Neural crest cell (in vitro differentiated cells): Measurements from ENCODE around the gene RNF212. TPM values are rescaled to one million over a fixed set of nuclear protein-coding genes. Genes with fewer than 3 reads are reported as not detected.

ENCODE experiments used
- DNase-seq: peaks from one replicate; pipeline ENCODE4 v3.0.0; 2021; ENCODE audit warnings: low read depth, mixed read lengths, low spot score
- H3K27ac Mint-ChIP-seq: one replicate; pipeline ENCODE4 v1.8.0; 2021; ENCODE audit warnings: mild to moderate bottlenecking, mixed read lengths; ENCODE audit not compliant: unreplicated experiment
- H3K27me3 Mint-ChIP-seq: 2 replicates; pipeline ENCODE4 v1.8.0; 2021; ENCODE audit warnings: low read depth, mild to moderate bottlenecking, mixed read lengths
- H3K36me3 Mint-ChIP-seq: 2 replicates; pipeline ENCODE4 v1.8.0; 2021; ENCODE audit warnings: low read depth, mild to moderate bottlenecking, mixed read lengths
- H3K4me1 Mint-ChIP-seq: 2 replicates; pipeline ENCODE4 v1.8.0; 2021; ENCODE audit warnings: mixed read lengths
- H3K4me3 Mint-ChIP-seq: one replicate; pipeline ENCODE4 v1.8.0; 2021; ENCODE audit warnings: mild to moderate bottlenecking, mixed read lengths
- H3K9me3 Mint-ChIP-seq: 2 replicates; pipeline ENCODE4 v1.8.0; 2021; ENCODE audit warnings: mixed read lengths
- total RNA-seq: library from RNA; stranded (reverse); gene quantifications from 2 replicates; pipeline ENCODE4 v1.2.1, GENCODE V29; 2021
- TF ChIP-seq, protein P1 (sequence below): fragments of 200-600 bp; sonication (generic); conservative IDR thresholded peaks from 2 replicates; pipeline ENCODE4 v1.5.0; 2021; ENCODE audit warnings: antibody characterized with exemption, mild to moderate bottlenecking

Gene RNF212
- total RNA-seq, 1 donor from 2014 or later, result 2.7 TPM

DNA sequence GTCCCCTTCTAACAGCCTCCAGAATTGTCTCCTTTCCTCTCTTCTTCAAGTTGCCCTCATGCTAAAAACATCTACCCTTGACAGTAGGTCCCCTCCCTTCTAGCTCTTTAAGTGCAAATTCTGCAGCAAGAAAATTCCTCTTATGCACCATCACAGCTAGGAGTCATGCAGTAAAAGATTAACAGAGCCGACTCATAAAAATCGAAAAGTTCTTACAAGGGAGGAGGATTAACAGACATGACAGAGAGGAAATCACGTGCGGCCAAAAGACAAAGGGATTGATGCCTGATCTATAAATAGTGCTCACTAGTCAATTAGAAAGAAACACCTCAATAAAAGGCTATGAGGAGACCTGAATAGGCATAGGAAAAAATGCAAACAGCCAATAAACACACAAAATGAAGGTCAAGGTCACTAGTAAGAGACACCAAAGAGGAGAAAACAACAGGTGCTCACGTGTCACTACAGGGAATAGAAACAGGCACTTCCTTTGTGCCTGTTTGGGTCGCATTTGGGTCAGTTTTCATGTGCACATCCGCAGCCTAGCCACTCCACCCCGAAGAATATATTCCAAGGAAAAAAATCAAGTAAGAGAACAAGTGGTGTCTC, 3.4 kb downstream of the RNF212 start:
- TF ChIP-seq, protein P1, sequence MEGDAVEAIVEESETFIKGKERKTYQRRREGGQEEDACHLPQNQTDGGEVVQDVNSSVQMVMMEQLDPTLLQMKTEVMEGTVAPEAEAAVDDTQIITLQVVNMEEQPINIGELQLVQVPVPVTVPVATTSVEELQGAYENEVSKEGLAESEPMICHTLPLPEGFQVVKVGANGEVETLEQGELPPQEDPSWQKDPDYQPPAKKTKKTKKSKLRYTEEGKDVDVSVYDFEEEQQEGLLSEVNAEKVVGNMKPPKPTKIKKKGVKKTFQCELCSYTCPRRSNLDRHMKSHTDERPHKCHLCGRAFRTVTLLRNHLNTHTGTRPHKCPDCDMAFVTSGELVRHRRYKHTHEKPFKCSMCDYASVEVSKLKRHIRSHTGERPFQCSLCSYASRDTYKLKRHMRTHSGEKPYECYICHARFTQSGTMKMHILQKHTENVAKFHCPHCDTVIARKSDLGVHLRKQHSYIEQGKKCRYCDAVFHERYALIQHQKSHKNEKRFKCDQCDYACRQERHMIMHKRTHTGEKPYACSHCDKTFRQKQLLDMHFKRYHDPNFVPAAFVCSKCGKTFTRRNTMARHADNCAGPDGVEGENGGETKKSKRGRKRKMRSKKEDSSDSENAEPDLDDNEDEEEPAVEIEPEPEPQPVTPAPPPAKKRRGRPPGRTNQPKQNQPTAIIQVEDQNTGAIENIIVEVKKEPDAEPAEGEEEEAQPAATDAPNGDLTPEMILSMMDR, result no peak
- DNase-seq, result no peak
- H3K27ac Mint-ChIP-seq, result no peak overlapping the region
- no peaks in the 10 kb centered on the region for H3K9me3 Mint-ChIP-seq
- no peak overlapping the region for H3K4me3 Mint-ChIP-seq
- peaks cover 37% of the 10 kb centered on the region for H3K27me3 Mint-ChIP-seq
- H3K36me3 Mint-ChIP-seq, result no peaks in the 10 kb centered on the region
- H3K4me1 Mint-ChIP-seq, result peaks cover 22% of the 10 kb centered on the region

DNA sequence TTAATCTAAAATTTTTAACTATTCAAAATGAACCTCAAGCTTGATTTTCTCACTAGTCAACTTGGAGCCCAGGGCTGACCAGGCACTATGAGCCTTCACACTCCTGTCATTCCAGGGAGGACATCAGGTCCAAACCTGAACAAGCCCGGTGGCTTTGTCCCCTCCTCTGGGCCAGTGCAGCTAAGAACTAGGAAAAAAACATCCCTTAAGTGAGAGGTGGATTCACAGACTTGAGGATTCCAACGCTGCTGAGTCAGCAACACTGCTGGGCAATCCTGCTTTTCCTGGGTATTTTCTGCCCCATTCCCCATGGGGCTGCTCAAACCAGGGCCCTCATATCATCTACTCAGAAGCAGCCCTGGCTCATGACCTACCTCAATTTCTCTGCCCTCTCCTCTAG, 4.0 kb downstream of the RNF212 start:
- no peaks in the 10 kb centered on the region for H3K36me3 Mint-ChIP-seq

DNA sequence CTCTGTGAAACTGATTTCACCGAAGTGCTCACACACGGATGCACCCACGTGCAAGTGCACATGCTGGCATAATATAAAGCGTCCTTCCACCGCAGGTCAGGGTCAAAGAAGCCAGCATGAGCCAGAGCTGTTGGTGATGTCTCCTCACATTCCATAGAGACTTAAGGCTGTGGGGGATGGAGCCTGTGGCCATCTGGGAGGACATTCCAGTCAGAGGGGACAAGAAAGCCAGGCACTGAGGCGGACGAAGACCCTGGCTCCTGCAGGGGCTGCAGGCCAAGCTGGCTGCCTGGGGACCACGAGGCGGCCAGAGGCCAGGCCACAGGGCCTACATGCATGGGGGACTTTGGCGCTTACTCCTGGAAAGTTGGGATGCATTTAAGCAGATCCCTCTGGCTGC, 7.7 kb downstream of the RNF212 start:
- peaks cover 14% of the 10 kb centered on the region for H3K4me1 Mint-ChIP-seq
- no peak overlapping the region for H3K27ac Mint-ChIP-seq
- no peak overlapping the region for H3K4me3 Mint-ChIP-seq

More for the DNA sequence above, 4.0 kb downstream of the RNF212 start:
- H3K9me3 Mint-ChIP-seq, result no peaks in the 10 kb centered on the region
- H3K4me3 Mint-ChIP-seq, result no peak overlapping the region
- TF ChIP-seq, protein P1, result no peak
- no peak for DNase-seq
- peaks cover 23% of the 10 kb centered on the region for H3K4me1 Mint-ChIP-seq
- H3K27me3 Mint-ChIP-seq, result peaks cover 31% of the 10 kb centered on the region
- no peak overlapping the region for H3K27ac Mint-ChIP-seq

DNA sequence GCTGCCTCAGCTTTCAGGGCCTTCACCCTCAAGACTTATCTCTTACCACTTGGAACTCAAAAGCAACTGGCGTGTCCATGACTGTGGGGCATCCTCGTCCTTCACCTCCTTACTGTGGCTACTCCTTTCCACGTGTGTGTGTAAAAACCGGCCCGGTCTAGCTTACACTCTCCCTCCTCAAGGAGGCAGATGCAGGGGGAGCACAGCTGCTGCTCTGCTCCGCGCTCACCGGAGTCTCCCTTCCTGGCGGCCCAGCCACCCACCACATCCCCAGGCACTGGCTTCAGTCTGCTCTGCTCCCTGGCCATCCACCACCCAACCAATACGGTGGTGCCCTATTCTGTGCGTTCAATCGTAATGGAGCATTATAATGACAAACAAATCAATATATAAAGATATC, 8.3 kb downstream of the RNF212 start:
- H3K36me3 Mint-ChIP-seq, result no peaks in the 10 kb centered on the region
- H3K4me3 Mint-ChIP-seq, result no peak overlapping the region
- TF ChIP-seq, protein P1, result no peak
- no peak for DNase-seq
- no peaks in the 10 kb centered on the region for H3K9me3 Mint-ChIP-seq
- peaks cover 14% of the 10 kb centered on the region for H3K4me1 Mint-ChIP-seq
- H3K27ac Mint-ChIP-seq, result no peak overlapping the region
- H3K27me3 Mint-ChIP-seq, result peaks cover 8% of the 10 kb centered on the region

More for the DNA sequence above, 7.7 kb downstream of the RNF212 start:
- H3K9me3 Mint-ChIP-seq, result no peaks in the 10 kb centered on the region
- no peaks in the 10 kb centered on the region for H3K36me3 Mint-ChIP-seq
- DNase-seq, result no peak
- peaks cover 14% of the 10 kb centered on the region for H3K27me3 Mint-ChIP-seq
- TF ChIP-seq, protein P1, result no peak

DNA sequence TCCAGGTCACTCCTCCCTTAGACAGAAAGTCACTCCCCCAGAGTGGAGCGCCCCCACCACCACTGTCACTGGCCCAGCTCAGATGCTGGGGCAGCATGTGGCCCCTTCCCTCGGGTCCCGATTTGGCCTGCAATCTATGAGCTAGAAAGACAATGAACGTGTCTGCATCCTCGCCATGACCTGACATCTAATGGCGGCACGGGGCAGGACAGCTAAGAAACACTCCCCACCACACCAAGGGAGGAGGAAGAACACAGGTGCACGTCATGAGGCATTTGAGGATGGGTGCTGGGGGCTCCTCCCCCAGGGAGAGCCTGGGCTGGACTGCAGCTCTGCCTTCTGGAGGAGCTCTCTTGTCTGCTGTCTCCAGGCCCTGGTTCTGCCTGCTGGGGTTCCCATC, 8.7 kb downstream of the RNF212 start:
- H3K27ac Mint-ChIP-seq, result no peak overlapping the region
- TF ChIP-seq, protein P1, result no peak
- no peaks in the 10 kb centered on the region for H3K9me3 Mint-ChIP-seq
- no peaks in the 10 kb centered on the region for H3K36me3 Mint-ChIP-seq
- peaks cover 4% of the 10 kb centered on the region for H3K27me3 Mint-ChIP-seq
- no peak overlapping the region for H3K4me3 Mint-ChIP-seq
- no peak for DNase-seq
- H3K4me1 Mint-ChIP-seq, result peaks cover 14% of the 10 kb centered on the region
